ENCODE data around the gene PDE4D. TPM values are rescaled to one million over a fixed set of nuclear protein-coding genes. Genes with fewer than 3 reads are reported as not detected.
A peak's percentile ranks its signal among the peaks of the same experiment; 100 is the strongest.

The PDE4D gene
- total RNA-seq, 1 donor from 2014 or later, result 44.8 TPM

GRCh38 chr5:59640411-59640810 lies 253.1 kb downstream of the PDE4D start:
- no peak for DNase-seq (ENCODE audit: low spot score in 2 of 2)
- Histone ChIP-seq H3K36me3 (no peaks in the 10 kb centered on the region), H3K27ac (no peak overlapping the region), H3K4me3 (no peak overlapping the region), H3K4me1 (no peaks in the 10 kb centered on the region), H3K27me3 (no peaks in the 10 kb centered on the region), H3K9me3 (no peaks in the 10 kb centered on the region)
- no peak for TF ChIP-seq CTCF (IDR thresholded peaks at IDR 0.05)
- intact Hi-C loops (cut with DNase I), result no loop called here

GRCh38 chr5:59637884-59638580 lies 255.5 kb downstream of the PDE4D start:
- H3K4me3 ChIP-seq, result no peak overlapping the region
- no peak for DNase-seq (ENCODE audit: low spot score in 2 of 2)
- no peaks in the 10 kb centered on the region for H3K27me3 ChIP-seq
- H3K4me1 ChIP-seq, result no peaks in the 10 kb centered on the region
- no peaks in the 10 kb centered on the region for H3K9me3 ChIP-seq
- intact Hi-C loops (cut with DNase I), result no loop called here
- H3K27ac ChIP-seq, result no peak overlapping the region
- TF ChIP-seq CTCF (IDR thresholded peaks at IDR 0.05), result no peak
- H3K36me3 ChIP-seq, result no peaks in the 10 kb centered on the region

DNA sequence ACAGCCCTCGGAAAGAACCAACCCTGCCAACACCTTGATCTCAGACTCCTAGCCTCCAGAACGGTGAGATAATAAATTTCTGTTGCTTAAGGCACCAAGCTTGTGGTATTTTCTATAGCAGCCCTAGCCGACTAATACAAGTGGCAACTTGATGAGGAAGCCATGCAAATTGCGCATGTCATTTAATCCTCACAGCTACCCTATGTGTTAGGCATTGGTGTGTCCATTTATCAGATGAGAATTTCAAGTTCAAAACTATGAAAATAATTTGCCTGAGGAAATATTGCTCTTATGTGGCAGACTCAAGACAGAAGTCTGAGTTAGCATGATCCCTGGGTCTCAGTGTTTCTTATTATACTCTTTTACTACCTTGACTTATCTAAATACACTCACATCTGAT lies 264.0 kb downstream of the PDE4D start:
- H3K4me1 ChIP-seq, result peaks cover 0 to 2% of the 10 kb centered on the region in 2 donors
- intact Hi-C loops (cut with DNase I), result no loop called here
- DNase-seq (ENCODE audit: low spot score in 2 of 2), result no peak
- H3K27me3 ChIP-seq, result no peaks in the 10 kb centered on the region
- TF ChIP-seq CTCF (IDR thresholded peaks at IDR 0.05), result no peak
- H3K27ac ChIP-seq, result no peak overlapping the region
- no peak overlapping the region for H3K4me3 ChIP-seq
- H3K9me3 ChIP-seq, result no peaks in the 10 kb centered on the region
- no peaks in the 10 kb centered on the region for H3K36me3 ChIP-seq

DNA sequence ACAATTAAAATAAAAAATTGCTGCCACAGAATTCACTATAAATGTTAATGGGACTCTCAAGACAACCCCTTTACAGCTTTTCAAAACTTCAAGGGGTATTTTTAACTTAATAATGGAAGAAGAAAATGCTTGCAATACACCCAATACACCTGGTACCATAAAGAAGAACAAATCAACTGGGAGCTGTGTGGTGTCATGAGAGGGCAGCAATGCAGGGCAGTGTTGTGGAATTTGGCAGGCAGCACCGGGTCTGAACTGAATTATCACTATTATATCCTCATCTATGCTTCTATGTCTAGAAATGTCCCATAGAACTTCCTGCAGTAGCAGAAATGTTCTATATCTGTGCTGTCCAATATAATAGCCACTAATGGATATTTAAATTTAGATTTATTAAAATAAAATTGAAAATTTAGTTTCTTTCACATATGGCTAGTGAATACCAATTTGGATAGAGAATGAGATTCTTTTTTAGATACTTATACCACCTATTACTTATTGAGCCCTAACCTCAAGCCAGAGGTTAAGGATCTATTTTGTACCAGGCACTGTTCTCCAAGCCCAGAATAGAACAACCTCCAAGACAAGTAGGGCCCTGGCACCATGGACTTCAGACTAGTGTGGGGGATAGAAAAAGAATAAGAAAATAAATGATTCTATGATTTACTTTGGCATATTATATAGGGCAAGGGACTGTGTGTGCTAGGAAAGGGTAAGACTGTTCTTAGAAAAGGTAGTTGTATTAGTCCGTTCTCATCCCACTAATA lies 265.3 kb downstream of the PDE4D start:
- no peaks in the 10 kb centered on the region for H3K36me3 ChIP-seq
- no peak for TF ChIP-seq CTCF (IDR thresholded peaks at IDR 0.05)
- H3K27ac ChIP-seq, result peak overlapping the region in 1 of 2 donors; percentile 8
- H3K4me3 ChIP-seq, result no peak overlapping the region
- no peak for DNase-seq (ENCODE audit: low spot score in 2 of 2)
- no peaks in the 10 kb centered on the region for H3K27me3 ChIP-seq
- no peaks in the 10 kb centered on the region for H3K9me3 ChIP-seq
- intact Hi-C loops (cut with DNase I), result no loop called here
- peaks cover 0 to 2% of the 10 kb centered on the region in 2 donors for H3K4me1 ChIP-seq

GRCh38 chr5:59624898-59625297 lies 268.6 kb downstream of the PDE4D start:
- TF ChIP-seq CTCF (IDR thresholded peaks at IDR 0.05), result no peak
- no peak for DNase-seq (ENCODE audit: low spot score in 2 of 2)
- Histone ChIP-seq H3K4me1 (peaks cover 0 to 2% of the 10 kb centered on the region in 2 donors), H3K27ac (no peak overlapping the region), H3K9me3 (no peaks in the 10 kb centered on the region), H3K27me3 (no peaks in the 10 kb centered on the region), H3K36me3 (no peaks in the 10 kb centered on the region), H3K4me3 (no peak overlapping the region)
- intact Hi-C loops (cut with DNase I), result no loop called here
